G401 (cell line): Measurements from ENCODE around the gene XCL1. TPM values are rescaled to one million over a fixed set of nuclear protein-coding genes. Genes with fewer than 3 reads are reported as not detected.
"Not testable (repeated sequence)": the region's sequence is repeated elsewhere in the genome, so short reads cannot be mapped to it uniquely, and the experiment has no call there.

Experiments used
- DNase-seq: peaks from one replicate; pipeline ENCODE4 v3.0.0-alpha.2; 2015; ENCODE audit warnings: low spot score
- in situ Hi-C: cut with HindIII; loops from 2 replicates; pipeline ENCODE4 v1.10.0; 2016; ENCODE audit warnings: low sequenced_read_pairs, mixed read lengths
- total RNA-seq: library from RNA; depleted of rRNA; stranded (reverse); fragments of >200 nt; shearing (Covaris generic); gene quantifications from 2 replicates; pipeline ENCODE4 v1.2.3, GENCODE V29; 2014; rRNA removed

Gene XCL1, protein sequence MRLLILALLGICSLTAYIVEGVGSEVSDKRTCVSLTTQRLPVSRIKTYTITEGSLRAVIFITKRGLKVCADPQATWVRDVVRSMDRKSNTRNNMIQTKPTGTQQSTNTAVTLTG
- total RNA-seq, result not detected in 2 replicates

DNA sequence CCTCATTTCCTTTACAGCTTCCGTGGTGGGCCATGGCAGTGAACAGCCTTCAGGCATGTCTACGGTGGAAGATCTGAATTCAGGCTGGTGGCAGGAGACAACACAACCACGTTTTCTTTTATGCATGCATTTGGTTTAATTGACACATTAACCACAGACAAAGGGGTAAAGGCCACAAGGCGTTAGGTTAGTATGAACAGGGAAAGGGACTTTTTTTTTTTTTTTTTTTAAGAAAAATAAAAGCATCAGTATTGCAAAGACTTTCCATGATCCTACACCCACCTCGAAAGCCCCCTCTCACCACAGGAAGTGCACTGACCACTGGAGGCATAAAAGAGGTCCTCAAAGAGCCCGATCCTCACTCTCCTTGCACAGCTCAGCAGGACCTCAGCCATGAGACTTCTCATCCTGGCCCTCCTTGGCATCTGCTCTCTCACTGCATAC, at the start of gene XCL1:
Gene XCL1 (plus strand): TSS at position 361 of the 444 bp plus-strand sequence. CDS start 33 bp downstream, at position 394.
- DNase-seq, in situ Hi-C loops: not testable (repeated sequence)

DNA sequence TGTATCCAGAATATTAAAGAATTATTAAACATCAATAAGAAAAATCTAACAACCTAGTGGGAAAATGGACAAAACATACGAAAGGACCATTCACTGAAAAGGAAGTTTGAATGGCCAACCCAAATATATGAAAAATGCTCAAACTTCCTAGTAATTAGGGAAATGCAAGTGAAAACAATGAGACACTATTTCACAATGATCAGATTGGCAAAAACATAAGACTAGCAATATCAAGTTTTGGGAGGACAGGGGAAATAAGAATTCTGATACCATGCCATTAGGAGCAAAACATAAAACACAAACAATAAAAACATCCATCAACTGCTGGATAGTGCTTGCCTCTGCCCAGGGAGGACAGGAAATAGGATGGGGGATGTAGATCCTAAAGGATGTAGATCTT, 46.9 kb upstream of the XCL1 start:
- in situ Hi-C loops, result no loop called here
- DNase-seq, result no peak

DNA sequence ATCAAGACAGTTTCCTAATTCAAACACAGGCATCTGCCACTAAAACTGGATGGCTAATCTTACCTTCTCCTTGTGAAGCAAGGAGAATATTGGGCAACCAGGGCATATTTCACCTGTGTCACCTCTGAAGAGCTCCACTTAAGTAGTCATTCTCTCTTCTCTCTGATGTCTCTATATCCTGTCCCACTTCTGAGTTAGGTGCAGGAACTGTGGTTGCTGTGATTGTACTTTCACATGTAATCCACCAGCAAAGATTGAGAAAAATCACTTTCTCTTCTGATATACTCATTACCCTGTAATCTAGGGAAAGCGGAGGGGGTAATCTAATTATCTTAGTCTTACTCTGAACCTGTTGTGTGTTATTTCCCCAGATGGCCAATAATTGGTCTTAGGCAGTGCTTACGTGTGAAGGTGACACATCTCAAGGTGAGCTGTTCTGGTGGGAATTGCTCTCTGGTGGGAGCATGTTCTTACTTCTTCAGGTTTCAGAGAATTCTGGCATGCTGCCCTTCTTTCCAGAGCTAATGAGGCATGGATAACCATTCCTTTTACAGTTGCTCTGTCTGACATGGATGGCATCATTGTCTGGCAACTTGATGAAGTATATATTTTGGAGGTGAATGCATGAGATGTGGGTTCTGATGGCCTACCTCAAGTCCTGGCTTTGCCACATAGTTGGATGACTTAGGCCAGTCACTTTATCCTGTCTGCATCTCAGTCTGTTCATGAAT, 44.6 kb upstream of the XCL1 start:
- no peak for DNase-seq
- in situ Hi-C loops, result no loop called here

DNA sequence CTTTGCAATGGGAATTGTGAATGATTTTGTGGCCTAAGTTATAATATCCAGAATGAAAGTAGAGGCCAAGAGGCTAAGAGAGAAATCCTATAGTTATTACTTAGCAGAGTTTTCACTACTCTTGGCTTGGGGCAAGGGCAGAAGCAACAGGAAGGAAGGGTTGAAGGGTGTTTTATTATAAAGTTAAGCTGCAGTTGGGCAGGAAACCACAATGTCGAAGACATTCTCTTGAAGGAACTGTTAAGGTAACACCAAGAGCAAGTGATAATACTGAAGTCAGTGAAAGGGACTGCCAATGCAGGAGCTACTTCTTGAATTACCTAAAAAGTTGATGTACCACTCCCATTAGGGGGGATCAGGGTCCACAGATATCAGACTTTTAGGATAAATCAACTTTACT, 40.9 kb upstream of the XCL1 start:
- no peak for DNase-seq
- in situ Hi-C loops, result no loop called here

DNA sequence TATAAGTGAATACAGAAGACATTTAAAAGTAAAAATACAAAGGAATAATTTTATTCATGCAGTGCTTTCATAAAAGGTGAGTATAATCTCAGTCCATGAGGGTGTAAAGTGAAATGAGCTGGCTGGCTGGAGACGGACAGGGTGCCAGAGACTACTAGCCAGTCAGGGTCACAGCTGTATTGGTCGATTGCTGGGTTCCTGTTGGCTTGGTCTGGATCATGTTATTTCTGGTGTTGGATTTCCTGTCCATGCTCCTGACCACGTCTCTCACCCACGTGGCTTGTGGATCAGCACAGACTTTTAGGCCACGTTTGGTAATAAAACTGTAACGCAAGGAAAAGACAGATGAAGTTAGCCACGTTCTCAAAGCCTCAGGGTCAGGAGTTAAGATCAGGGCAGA, 35.6 kb upstream of the XCL1 start:
- DNase-seq, in situ Hi-C loops: not testable (repeated sequence)

DNA sequence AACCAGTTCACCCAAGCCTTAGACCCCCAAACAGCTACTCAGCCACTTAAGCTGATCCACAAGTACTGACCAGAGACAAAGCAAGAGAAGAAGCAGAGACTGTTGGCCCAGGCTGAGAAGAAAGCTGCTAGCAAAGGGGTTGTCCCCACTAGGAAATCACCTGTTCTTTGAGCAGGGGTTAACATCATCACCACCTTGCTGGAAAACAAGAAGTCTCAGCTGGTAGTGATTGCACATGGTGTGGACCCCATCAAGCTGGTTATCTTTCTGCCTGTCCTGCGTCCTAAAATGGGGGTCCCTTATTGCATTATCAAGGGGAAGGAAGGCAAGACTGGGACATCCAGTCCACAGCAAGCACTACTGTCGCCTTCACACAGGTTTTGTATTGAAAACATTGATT, 33.4 kb upstream of the XCL1 start:
- DNase-seq, in situ Hi-C loops: not testable (repeated sequence)

DNA sequence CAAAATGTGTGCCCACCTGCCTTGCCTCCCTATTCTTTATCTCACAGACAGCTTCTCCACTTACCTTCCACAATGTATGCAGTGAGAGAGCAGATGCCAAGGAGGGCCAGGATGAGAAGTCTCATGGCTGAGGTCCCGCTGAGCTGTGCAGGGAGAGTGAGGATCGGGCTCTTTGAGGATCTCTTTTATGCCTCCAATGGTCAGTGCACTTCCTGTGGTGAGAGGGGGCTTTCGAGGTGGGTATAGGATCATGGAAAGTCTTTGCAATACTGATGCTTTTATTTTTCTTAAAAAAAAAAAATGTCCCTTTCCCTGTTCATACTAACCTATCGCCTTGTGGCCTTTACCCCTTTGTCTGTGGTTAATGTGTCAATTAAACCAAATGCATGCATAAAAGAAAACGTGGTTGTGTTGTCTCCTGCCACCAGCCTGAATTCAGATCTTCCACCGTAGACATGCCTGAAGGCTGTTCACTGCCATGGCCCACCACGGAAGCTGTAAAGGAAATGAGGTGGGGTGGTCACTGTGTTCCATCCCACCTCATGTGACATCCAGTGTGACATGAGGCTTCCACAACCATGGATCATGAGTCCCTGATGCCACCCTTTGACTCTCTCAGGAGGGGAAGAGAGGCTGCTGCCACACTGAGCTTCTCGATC, 32.4 kb upstream of the XCL1 start, which contains the start of gene XCL2:
Gene XCL2 (minus strand): TSS at position 158 of the 659 bp plus-strand sequence. CDS start 33 bp downstream, at position 125.
- in situ Hi-C loops, result not testable (repeated sequence)

DNA sequence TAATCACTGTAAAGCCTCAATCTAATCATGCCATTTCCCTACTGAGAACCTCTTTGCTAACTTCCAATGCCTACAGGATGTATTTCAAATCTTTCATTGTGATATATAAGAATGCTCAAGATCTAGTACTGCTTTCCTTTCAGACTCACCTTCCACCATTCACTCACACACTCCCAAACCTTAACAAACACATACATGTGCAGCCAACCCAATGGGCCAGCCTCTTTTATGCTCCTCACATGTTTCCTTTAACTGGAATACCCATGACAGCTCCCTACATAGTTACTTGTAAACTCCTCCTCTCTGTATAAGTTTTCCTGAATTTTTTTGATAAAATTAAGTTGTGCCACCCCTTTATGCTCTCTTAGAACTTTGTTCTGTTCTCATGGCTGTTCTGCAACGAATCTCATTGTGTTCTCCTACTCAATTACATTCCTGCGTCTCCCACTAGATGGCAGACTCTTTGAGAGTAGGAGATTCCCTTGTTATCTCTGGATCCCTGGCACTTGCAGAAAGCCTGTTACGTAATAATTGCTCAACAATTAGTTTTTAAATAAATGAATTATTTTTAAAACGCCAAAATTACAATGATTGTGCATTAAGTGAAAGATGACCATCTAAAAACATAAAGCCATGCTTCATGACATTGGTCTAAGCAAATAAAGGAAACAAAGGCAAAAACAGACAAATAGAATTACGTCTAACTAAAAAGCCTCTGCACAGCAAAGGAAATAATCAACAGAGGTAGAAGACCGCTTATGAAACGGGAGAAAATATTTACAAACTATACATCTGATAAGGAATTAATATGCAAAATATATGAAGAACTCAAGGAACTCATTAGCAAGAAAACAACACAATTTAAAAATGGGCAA, 30.5 kb upstream of the XCL1 start:
- DNase-seq, result peak; percentile 28
- in situ Hi-C loops, result not testable (repeated sequence)

More for the DNA sequence above, 32.4 kb upstream of the XCL1 start, which contains the start of gene XCL2:
- not testable (repeated sequence) for DNase-seq

DNA sequence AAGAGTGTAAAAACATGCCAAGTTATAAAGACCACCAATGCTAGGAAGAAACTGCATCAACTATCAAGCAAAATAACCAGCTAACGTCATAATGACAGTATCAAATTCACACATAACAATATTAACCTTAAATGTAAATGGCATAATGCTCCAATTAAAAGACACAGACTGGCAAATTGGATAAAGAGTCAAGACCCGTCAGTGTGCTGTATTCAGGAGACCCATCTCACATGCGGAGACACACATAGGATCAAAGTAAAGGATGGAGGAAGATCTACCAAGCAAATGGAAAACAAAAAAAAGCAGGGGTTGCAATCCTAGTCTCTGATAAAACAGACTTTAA, 29.9 kb upstream of the XCL1 start:
- DNase-seq, in situ Hi-C loops: not testable (repeated sequence)

DNA sequence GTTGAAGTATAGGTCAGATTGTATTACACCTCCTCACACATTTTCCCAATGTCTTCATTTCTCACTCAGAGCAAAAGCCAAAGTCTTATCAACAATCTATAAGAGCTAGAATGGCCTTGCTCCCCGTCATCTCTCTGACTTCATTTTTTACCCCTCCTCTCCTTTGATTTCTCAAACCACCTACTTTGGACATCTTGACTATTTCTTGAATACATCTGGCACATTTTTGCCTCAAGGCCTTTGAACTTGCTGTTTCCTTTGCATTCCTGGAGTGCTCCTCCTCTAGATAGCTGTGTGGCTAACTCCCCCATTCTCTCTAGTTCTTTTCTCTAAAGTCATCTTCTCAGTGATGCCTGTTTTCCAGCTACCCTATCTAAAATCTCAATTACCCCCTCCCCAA, 25.4 kb upstream of the XCL1 start:
- in situ Hi-C loops, result no loop called here
- no peak for DNase-seq

DNA sequence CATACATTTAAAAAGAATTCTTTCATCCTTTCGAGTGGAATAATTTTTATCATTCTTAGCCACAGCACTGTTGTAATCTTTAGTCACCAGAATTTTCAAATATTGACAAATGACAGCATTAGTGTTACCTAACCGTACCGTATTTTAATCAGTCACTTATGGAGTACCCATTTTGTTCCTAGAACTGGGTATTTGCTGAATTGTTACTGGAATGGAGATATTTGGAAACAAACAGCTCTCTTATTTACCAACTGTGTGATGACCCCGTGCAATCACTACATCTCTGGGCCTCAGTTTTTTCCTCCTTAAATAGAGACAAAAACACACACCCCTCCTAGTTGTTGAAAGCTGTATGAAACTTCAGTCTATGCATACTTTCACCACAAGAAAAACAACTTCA, 24.7 kb upstream of the XCL1 start:
- no peak for DNase-seq
- in situ Hi-C loops, result no loop called here

DNA sequence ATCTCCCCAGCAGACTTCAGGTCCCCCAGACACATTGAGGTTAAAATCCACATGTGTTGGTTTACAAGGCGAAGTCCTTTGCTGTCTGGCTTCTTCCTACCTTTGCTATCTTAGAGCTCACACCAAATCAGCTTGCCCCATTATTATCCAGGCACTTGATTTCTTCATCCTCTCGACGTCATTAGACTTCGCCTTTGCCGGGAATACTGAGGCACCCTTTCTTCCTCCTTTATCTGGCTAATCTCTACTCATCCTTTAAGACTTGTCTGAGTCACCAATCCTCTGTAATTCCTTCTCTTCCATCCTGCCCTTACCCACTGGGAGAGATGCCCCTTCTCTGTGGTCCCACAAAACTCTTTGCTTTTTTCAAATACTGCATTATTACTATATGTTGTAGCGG, 23.4 kb upstream of the XCL1 start:
- in situ Hi-C loops, result no loop called here
- no peak for DNase-seq

DNA sequence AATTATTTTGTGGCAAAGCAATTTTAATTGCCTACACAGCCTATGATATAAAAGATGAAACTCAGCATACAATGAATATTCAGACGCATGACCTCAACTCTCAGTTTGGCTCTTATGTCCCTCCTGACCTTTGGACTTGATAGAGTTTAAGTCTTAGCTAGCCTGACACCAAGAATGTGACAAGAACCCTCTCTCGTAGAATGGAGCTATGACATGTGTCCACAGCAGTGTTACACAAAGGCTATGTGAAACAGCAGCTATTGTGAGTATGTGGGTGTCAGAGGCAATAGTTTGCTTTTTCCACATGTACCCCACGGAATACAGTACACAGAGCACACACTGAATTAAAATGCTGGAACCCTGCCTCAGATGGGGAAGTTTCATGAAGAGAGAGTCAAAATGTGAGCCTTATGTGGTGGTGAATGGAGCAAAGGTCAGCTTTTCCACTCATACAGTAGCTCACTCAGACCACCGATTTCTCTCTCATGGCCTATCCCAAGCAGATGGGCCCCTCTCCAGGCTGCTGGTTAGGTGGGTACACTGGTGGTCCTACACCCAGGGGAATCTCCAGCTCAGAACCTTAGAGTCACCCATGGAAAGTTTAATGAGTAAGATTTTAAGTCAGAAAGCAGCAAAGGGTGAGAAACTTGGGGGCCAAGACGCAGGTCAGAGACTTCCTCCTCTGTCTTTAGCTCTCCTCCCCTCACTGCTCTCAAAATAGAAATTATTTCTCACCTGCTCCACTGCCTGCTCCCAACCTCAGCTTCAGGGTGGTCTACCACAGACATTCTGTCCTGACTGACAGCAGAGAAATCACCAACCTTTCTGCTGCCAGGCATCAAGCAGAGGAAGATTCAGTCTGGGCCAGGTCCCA, 22.5 kb upstream of the XCL1 start:
- DNase-seq, result no peak
- in situ Hi-C loops, result no loop called here

DNA sequence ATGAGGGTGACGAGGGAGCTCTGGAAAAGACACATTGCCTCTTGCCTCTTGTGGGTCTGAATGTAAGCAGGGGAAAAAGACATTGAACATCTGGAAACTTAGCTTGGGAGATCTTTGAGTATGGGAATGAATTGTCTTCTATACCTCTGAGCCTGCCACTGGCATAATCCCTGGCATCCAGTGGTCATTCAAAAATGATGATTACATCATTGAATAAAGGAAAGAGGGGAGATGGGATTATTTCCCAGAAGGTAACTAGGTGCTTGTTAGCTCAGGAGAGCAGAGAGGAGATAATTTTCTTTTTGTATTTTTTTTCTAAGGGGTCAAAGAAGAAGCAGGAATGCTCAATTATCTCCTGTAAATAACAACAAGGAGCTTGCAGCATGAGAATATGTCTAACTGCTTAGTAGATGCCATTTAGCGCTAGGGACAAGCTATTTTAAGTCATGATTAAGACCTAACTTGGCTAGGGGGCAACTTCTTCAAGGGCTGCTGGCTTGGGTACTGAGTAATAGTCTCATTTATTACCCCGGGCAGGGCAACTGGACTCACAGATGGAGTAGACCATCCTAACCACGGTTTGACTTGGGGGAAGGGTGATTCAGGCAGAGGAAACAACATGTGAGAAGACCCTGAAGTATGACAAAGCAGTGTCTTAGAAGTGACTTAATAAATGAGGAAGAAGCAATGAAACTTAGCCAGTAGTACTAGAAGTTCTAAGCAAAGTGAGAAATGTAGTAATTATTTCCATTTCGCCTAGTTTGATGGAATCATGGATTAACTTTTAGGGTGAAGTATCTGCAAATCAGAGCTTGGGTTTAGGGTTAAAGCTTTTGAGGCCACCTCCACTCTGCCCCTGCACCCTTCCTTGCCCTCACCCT, 21.6 kb upstream of the XCL1 start:
- no peak for DNase-seq
- in situ Hi-C loops, result no loop called here

DNA sequence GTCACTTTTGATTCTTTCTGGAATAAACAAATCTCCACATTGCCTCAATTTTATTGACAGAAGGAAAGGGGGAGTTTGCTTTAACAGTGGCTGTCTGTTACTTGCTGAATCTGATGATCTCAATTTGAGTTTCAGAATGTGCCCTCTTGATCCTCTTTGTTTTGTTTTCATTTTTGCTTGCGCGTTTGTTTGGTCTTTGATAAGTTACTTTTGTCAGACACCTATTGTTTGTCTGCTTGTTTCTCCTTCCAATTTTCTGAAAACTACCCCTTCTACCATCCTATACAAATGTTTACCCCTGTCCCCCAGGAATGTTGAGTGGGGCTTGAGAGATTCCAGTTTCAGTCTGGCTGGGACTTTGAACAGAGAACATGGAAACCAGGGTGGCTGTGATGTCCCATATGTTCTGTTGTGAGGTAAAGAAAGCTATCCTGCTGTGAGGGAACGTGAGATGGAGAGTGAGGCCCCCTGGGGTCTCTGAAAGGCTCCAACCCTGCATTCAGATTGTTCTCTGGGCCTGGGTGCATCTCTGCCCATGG, 20.8 kb upstream of the XCL1 start:
- in situ Hi-C loops, result no loop called here
- DNase-seq, result no peak

DNA sequence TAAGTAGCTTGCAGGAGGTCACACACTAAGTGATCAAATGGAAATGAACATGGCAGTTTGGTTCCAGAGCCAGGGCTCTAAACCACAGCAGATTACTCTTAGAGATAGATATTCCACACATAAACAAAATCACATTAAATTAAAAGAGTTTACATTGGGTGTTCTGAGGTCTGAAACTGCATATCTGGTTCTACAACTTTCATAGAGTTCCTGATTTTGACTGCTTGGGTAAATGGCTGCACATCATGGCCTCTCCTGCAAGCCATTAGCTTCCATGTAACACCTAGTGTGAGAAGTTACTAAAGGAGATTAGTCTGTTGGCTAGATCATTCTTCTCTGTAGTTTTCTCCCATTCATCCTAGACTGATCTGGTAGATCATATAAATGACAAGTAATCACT, 19.8 kb upstream of the XCL1 start:
- no peak for DNase-seq
- in situ Hi-C loops, result no loop called here

DNA sequence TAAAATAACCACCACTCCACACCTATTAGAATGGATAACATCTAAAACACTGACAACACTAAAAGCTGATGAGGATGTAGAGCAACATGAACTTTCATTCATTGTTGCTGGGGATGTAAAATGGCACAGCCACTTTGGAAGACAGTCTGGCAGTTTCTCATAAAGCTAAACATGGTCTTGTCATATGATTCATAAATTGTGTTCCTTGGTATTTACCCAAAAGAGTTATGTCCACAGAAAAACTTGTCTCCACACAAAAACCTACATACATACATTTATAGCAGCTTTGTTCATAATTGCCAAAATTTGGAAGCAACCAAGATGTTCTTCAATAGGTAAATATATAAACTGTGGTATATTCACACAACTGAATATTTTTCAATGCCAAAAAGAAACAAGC, 16.0 kb upstream of the XCL1 start:
- DNase-seq, result no peak
- in situ Hi-C loops, result no loop called here
